Upper lobe of right lung (tissue), 1 donor: ENCODE results near the gene PPP2R3B. TPM values are rescaled to one million over a fixed set of nuclear protein-coding genes. Genes with fewer than 3 reads are reported as not detected.

Experiments used
- ATAC-seq: fragments of 200-7000 bp; cut with Tn5 transposase; one replicate; pipeline ENCODE4 v1.9.1; 2020; ENCODE audit warnings: mild to moderate bottlenecking, moderate library complexity
- DNase-seq: peaks from one replicate; pipeline ENCODE4 v3.0.0-alpha.2; 2020
- H3K27ac ChIP-seq: fragments of 200-600 bp; one replicate; pipeline ENCODE4 v1.8.0; 2022
- H3K27me3 ChIP-seq: fragments of 200-600 bp; one replicate; pipeline ENCODE4 v1.8.0; 2022; ENCODE audit warnings: mild to moderate bottlenecking
- H3K36me3 ChIP-seq: fragments of 200-600 bp; one replicate; pipeline ENCODE4 v1.8.0; 2022
- H3K4me1 ChIP-seq: fragments of 200-600 bp; one replicate; pipeline ENCODE4 v1.8.0; 2022
- H3K4me3 ChIP-seq: fragments of 200-600 bp; one replicate; pipeline ENCODE4 v1.8.0; 2022; ENCODE audit warnings: mild to moderate bottlenecking
- H3K9me3 ChIP-seq: fragments of 200-600 bp; one replicate; pipeline ENCODE4 v1.8.0; 2022
- CTCF ChIP-seq: fragments of 200-600 bp; IDR thresholded peaks from one replicate; pipeline ENCODE4 v1.8.0; 2022; ENCODE audit warnings: antibody characterized with exemption
- intact Hi-C: fragments of 100-400 bp; cut with DNase I; formaldehyde crosslinking; loops from one replicate; pipeline ENCODE4 v1.11.0; 2022
- total RNA-seq: library from RNA; stranded (reverse); fragmentation: NEBNext Ultra II Directional; extraction: Animal tissue kit (Norgen Biotek cat#: 25700); gene quantifications from one replicate; pipeline ENCODE4 v1.2.1, GENCODE V29; 2021
- donor health status: DM: no; HTN: yes; CAD: no; lungs with severe emphysema.

The PPP2R3B gene
- total RNA-seq, 1 donor from 2014 or later: 12.8 TPM

- peak; percentile 51 for DNase-seq
- H3K27ac ChIP-seq: no peak overlapping the region
- no peak for TF ChIP-seq CTCF
- H3K27me3 ChIP-seq: no peaks in the 10 kb centered on the region
- no peak overlapping the region for H3K4me3 ChIP-seq
- no peaks in the 10 kb centered on the region for H3K4me1 ChIP-seq
- ATAC-seq: no peak
- H3K36me3 ChIP-seq: no peaks in the 10 kb centered on the region
- peaks cover 9% of the 10 kb centered on the region for H3K9me3 ChIP-seq
- intact Hi-C loops: no loop called here
Measured at GRCh38 chrX:360496-361150, 26.1 kb downstream of the PPP2R3B start.

GRCh38 chrX:358651-359143, 28.0 kb downstream of the PPP2R3B start:
- no peaks in the 10 kb centered on the region for H3K4me1 ChIP-seq
- H3K27me3 ChIP-seq: no peaks in the 10 kb centered on the region
- H3K27ac ChIP-seq: no peak overlapping the region
- peaks cover 9% of the 10 kb centered on the region for H3K9me3 ChIP-seq
- TF ChIP-seq CTCF: no peak
- intact Hi-C loops: no loop called here
- no peak overlapping the region for H3K4me3 ChIP-seq
- no peaks in the 10 kb centered on the region for H3K36me3 ChIP-seq
- peak; percentile 59 for DNase-seq
- ATAC-seq: no peak

GRCh38 chrX:357693-358471, 28.8 kb downstream of the PPP2R3B start:
- no peaks in the 10 kb centered on the region for H3K36me3 ChIP-seq
- H3K27ac ChIP-seq: no peak overlapping the region
- DNase-seq (peak; percentile 64), ATAC-seq (no peak)
- no peak for TF ChIP-seq CTCF
- no peaks in the 10 kb centered on the region for H3K27me3 ChIP-seq
- peaks cover 9% of the 10 kb centered on the region for H3K9me3 ChIP-seq
- intact Hi-C loops: no loop called here
- no peak overlapping the region for H3K4me3 ChIP-seq
- no peaks in the 10 kb centered on the region for H3K4me1 ChIP-seq

GRCh38 chrX:357035-357692, 29.5 kb downstream of the PPP2R3B start:
- intact Hi-C loops: no loop called here
- peak; percentile 18 for DNase-seq
- Histone ChIP-seq H3K9me3 (peaks cover 9% of the 10 kb centered on the region), H3K4me3 (no peak overlapping the region), H3K36me3 (no peaks in the 10 kb centered on the region), H3K27ac (no peak overlapping the region), H3K4me1 (no peaks in the 10 kb centered on the region), H3K27me3 (no peaks in the 10 kb centered on the region)
- ATAC-seq: no peak
- TF ChIP-seq CTCF: no peak

- no peak overlapping the region for H3K4me3 ChIP-seq
- intact Hi-C loops: no loop called here
- DNase-seq (peak; percentile 27), ATAC-seq (no peak)
- no peaks in the 10 kb centered on the region for H3K36me3 ChIP-seq
- no peak for TF ChIP-seq CTCF
- peaks cover 9% of the 10 kb centered on the region for H3K9me3 ChIP-seq
- H3K27ac ChIP-seq: no peak overlapping the region
- no peaks in the 10 kb centered on the region for H3K27me3 ChIP-seq
- H3K4me1 ChIP-seq: no peaks in the 10 kb centered on the region
Measured at GRCh38 chrX:356385-357034, 30.2 kb downstream of the PPP2R3B start.
